ENCODE data around the gene GMPR. TPM values are rescaled to one million over a fixed set of nuclear protein-coding genes. Genes with fewer than 3 reads are reported as not detected.

GMPR gene
- total and polyA plus RNA-seq, 2 donors (not counting 3 experiments of a cell fraction or from before 2014, with no cell fraction given), result 36.3 to 64.0 TPM

DNA sequence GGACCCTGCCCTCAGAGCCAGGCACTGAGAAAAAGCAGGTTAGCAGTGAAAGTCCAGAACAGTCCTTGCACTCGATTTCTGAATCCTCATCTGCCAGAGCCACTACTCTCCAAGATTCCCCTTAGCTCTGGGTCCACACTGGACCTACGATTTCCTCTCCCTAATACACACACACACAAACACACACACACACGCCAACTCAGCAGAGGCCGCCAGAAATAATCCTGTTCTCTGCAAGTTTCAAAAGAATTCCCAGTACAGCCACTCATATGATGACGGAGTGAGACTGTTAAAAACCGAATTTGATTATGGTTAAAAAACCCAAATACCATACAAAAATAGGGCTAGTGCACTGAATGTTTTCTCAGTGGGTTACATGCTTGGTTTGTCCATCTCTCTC, 90.8 kb downstream of the GMPR start:
- no peak overlapping the region for H2AFZ ChIP-seq (ENCODE audit: low read depth, low read length)
- DNase-seq (ENCODE audit: low read depth, low spot score) (no peak), FAIRE-seq (no peak)
- CTCF ChIA-PET, result interaction anchor here (1.1 to 1.8 kb wide), 5 partner anchors 9 to 183 kb away, joined by 3 to 5 read pairs (median 3); no protein-coding TSS in a partner anchor
- no peaks in the 10 kb centered on the region for H3K79me2 ChIP-seq (ENCODE audit: control insufficient read depth, insufficient read depth, low read length)
- H3K9ac ChIP-seq (replicated peaks; ENCODE audit: extremely low read depth, insufficient read depth, low read length), result no peak overlapping the region
- no peaks in the 10 kb centered on the region for H3K9me1 ChIP-seq (replicated peaks; ENCODE audit: control insufficient read depth, extremely low read depth, insufficient read depth, low read length)
- BruUV-seq (replicated peaks), result no TSS peak
- intact Hi-C loops (cut with micrococcal nuclease) (no loop called here), dilution Hi-C loops (cut with MboI; ENCODE audit: extremely low pct_ligation_motif_present, low sequenced_read_pairs) (no loop called here)
- POLR2A ChIA-PET, result no interaction called here
- H3K4me2 ChIP-seq (ENCODE audit: insufficient read depth, low read length), result no peak overlapping the region
- H3K27me3 ChIP-seq (ENCODE audit: control insufficient read depth in 2 of 2, insufficient read depth in 2 of 2, low read length in 2 of 2), result no peaks in the 10 kb centered on the region
- no peaks in the 10 kb centered on the region for H3K9me3 ChIP-seq (replicated peaks; ENCODE audit: control insufficient read depth, insufficient read depth, low read length)
- no peak overlapping the region for H3K27ac ChIP-seq (ENCODE audit: insufficient read depth, low read depth, low read length)
- TF ChIP-seq GATA2 (IDR thresholded peaks at IDR 0.05; ENCODE audit: insufficient read depth, insufficient read length, low read depth, low read length), result no peak
- TF ChIP-seq, protein P1, sequence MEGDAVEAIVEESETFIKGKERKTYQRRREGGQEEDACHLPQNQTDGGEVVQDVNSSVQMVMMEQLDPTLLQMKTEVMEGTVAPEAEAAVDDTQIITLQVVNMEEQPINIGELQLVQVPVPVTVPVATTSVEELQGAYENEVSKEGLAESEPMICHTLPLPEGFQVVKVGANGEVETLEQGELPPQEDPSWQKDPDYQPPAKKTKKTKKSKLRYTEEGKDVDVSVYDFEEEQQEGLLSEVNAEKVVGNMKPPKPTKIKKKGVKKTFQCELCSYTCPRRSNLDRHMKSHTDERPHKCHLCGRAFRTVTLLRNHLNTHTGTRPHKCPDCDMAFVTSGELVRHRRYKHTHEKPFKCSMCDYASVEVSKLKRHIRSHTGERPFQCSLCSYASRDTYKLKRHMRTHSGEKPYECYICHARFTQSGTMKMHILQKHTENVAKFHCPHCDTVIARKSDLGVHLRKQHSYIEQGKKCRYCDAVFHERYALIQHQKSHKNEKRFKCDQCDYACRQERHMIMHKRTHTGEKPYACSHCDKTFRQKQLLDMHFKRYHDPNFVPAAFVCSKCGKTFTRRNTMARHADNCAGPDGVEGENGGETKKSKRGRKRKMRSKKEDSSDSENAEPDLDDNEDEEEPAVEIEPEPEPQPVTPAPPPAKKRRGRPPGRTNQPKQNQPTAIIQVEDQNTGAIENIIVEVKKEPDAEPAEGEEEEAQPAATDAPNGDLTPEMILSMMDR (IDR thresholded peaks at IDR 0.05; ENCODE audit: extremely low read depth in 1 of 2, insufficient read depth in 1 of 2, low read depth in 1 of 2, low read length in 2 of 2), result no peak
- no peak for TF ChIP-seq MYC (IDR thresholded peaks at IDR 0.05; ENCODE audit: low read depth, low read length)
- TF ChIP-seq, protein P2, sequence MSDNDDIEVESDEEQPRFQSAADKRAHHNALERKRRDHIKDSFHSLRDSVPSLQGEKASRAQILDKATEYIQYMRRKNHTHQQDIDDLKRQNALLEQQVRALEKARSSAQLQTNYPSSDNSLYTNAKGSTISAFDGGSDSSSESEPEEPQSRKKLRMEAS (IDR thresholded peaks at IDR 0.05; ENCODE audit: insufficient read depth, insufficient read length), result no peak
- no peak for TF ChIP-seq POLR2AphosphoS5 (IDR thresholded peaks at IDR 0.05; ENCODE audit: insufficient read depth, low read depth, low read length)
- TF ChIP-seq JUN (IDR thresholded peaks at IDR 0.05; ENCODE audit: borderline replicate concordance, insufficient read depth, insufficient read length, low read depth), result no peak
- TF ChIP-seq EZH2 (IDR thresholded peaks at IDR 0.05; ENCODE audit: borderline replicate concordance, low read depth, low read length, severe bottlenecking), result no peak
- TF ChIP-seq FOS (IDR thresholded peaks at IDR 0.05; ENCODE audit: borderline replicate concordance, insufficient read depth, low read length), result no peak
- no peak for TF ChIP-seq POLR2A (IDR thresholded peaks at IDR 0.05; ENCODE audit: low read depth, low read length)
- H3K4me1 ChIP-seq (ENCODE audit: control insufficient read depth, extremely low read depth, insufficient read depth, low read length), result peaks cover 13% of the 10 kb centered on the region
- peaks cover 0 to 17% of the 10 kb centered on the region in 2 experiments for H3K36me3 ChIP-seq (ENCODE audit: control insufficient read depth in 2 of 2, extremely low read depth in 1 of 2, insufficient read depth in 2 of 2, low read length in 2 of 2)
- no peaks in the 10 kb centered on the region for H4K20me1 ChIP-seq (replicated peaks; ENCODE audit: control insufficient read depth, extremely low read depth, insufficient read depth, low read length)
- no peak overlapping the region for H3K4me3 ChIP-seq (replicated peaks in 1 of 3; ENCODE audit: insufficient read depth in 1 of 3, low read depth in 1 of 3, low read length in 3 of 3)

Measured in endothelial cell of umbilical vein (primary cell).